GM23248 (cell line): ENCODE measurements around the gene C1QL4.

Experiments
- EZH2 ChIP-seq: fragments of 200-600 bp; sonication (generic); IDR thresholded peaks from 2 replicates; pipeline ENCODE4 v1.6.1; 2018; ENCODE audit warnings: antibody characterized with exemption, mild to moderate bottlenecking; ENCODE audit not compliant: insufficient read depth, poor library complexity, severe bottlenecking
- EZH2phosphoT487 ChIP-seq: fragments of 200-600 bp; sonication (generic); IDR thresholded peaks from 2 replicates; pipeline ENCODE4 v1.6.1; 2018; ENCODE audit warnings: antibody characterized with exemption, moderate library complexity, mild to moderate bottlenecking, low read depth; ENCODE audit not compliant: insufficient read depth

GRCh38 chr12:49297695-49298060 is 39.3 kb downstream of the C1QL4 start:
- TF ChIP-seq EZH2phosphoT487 (no peak), EZH2 (no peak)
